A549 treated with CORT108297 at 1 μM for 4 hours (cell line): ENCODE results near the gene NUDT3. TPM values are rescaled to one million over a fixed set of nuclear protein-coding genes. Genes with fewer than 3 reads are reported as not detected.

Source experiments
- total RNA-seq: library from RNA; stranded (reverse); fragments of 200-300 nt; extraction: Qiagen RNA extraction; gene quantifications from 5 replicates; pipeline ENCODE4 v1.2.3, GENCODE V29; 2022

The NUDT3 gene
- total RNA-seq: 5.3 to 8.3 TPM (median 5.6 TPM) in 5 replicates

DNA sequence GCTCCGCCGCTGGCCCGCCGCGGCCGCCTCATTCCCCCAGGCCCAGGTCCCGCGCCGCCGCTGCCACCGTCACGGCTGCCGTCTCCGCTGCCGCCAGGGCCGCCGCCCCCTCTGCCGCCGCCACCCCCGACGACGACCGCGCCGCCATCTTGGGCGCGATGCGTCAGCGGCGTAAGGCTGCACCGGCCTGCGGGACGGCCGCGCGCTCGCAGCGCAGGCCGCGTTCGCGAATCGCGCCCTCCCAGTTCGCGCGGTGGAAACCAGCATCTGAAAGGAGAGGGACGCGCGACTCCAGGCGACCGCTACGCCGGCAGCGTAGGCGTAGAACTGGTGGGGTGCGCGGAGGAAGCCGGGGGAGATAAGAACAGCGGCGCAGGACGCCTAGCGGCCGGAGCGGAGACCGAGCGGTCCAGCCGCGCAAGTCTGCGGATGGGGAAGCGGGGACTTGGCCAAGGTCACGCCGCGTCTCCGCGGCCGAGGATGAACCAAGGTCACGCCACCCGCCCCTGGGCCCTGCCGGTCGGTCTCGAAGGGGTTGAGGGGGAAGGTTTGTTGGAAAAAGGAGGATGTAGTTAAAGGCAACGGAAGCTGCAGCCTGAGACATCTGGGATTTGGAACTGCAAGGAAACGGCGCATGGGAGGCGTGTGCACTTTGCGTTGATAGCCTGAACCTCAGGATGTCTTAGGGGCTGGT lies at the start of gene NUDT3:
Gene NUDT3 (minus strand): TSS at position 173 of the 694 bp plus-strand sequence. CDS start 307 bp downstream, outside the sequence.

DNA sequence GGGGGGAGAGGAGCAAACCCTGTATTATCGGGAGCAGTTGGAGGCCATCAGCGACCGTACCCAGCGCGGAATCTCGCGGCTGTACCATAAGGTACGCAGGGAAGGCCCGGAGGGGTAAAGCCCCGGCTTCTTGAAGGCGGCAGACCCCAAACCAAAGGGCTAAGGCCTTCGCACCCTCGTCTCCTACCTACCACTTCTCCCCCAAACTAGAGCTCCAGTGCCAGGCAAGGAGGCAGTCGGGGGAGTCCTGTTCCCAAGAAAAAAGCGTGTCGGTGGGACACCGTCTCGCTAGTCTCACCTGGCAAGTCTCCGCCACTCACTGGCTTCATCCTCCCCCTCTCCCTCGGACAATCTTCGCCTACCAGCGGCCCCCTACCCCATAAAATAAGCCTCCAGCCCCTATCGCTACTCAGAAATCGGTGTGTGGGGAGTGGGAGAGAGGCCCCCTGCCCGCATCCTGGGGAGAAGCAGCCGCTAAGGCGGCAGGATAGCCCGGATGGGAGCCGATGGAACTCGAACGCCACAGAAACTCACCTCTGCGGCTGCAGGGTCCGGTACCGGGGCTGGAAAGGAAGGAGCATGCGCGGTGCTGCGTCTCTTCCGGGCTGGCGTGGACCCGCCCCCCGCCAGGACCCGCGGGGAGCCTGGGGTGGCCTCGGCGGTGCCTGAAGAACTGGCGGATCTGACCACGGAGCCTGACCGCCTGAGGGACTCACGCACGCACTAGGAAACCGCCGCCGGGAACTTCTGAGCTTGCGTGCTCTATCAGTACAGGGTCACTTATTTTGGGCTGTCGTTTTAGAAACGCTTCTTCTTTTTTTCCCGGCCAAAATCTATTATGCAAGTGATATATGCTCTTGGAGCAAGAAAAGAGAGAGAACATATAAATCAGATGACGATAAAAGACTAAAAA lies 33.3 kb upstream of the NUDT3 start, which contains the start of gene RPS10:
Gene RPS10 (minus strand): TSS at position 572 of the 913 bp plus-strand sequence. CDS start 848 bp downstream, outside the sequence.

DNA sequence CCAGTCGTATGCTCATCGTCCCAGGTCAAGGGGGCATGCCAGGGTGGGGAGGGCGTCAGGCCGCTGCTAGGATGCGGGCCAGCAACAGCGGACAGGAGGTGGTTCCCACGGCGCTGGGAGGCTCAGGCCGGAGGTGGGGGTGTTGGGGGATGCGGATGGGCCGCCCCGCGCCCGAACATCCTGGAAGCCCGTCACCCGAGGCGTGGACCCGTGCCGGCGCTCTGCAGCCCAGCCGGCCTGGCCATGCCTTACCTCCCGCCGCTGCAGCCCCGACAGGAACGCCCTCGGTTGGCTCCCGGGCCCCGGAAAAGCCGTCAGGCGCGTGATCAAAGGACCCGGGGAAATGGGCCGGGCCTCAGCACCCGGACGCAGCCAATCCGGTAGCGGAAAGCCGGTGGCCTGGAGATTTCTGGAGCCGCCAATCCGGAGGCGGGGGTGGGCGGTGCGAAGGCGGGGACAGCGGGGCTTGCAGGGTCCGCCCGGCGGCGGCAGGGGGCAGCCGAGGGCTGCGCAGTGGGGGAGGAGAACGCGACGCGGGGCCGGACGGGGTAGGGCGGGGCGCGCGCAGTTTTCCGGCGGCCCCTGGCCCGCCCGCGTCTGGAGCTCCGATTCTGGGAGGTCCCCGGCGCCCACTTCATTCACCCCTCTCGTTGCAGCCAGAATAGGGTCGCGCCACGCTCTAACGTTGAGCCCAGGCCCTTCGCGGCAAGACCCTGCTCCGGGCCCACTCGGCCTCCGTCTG lies 143.6 kb downstream of the NUDT3 start, which contains the start of gene SMIM29:
Gene SMIM29 (minus strand): TSS at position 280 of the 742 bp plus-strand sequence. CDS start 1,215 bp downstream, outside the sequence.

GRCh38 chr6:34236443-34237315 lies 155.8 kb downstream of the NUDT3 start, which contains the start of gene HMGA1:
Gene HMGA1, plus strand, starts transcription at chr6:34236873. Its CDS starts 3,908 bp downstream, at chr6:34240781.

Other genes with a start within 250 kb of the NUDT3 start
- 0.07 to 0.15 TPM (median 0.09 TPM) in 5 replicates for gene GRM4, start 246.6 kb downstream of the NUDT3 start, total RNA-seq
- 471 to 693 TPM (median 648 TPM) in 5 replicates for gene HMGA1, start 155.8 kb downstream of the NUDT3 start, total RNA-seq
- 20.9 to 34.7 TPM (median 31.4 TPM) in 5 replicates for gene SMIM29, start 143.7 kb downstream of the NUDT3 start, total RNA-seq
- gene RPS10, start 33.4 kb upstream of the NUDT3 start, total RNA-seq: 2,016 to 2,196 TPM (median 2,060 TPM) in 5 replicates
- gene PACSIN1, start 73.4 kb upstream of the NUDT3 start, total RNA-seq: 0.01 to 0.08 TPM (median 0.06 TPM) in 5 replicates
- 1.4 to 2.4 TPM (median 1.9 TPM) in 5 replicates for gene SPDEF, start 163.7 kb upstream of the NUDT3 start, total RNA-seq